ENCODE results near the gene IGSF21.
A peak's percentile ranks its signal among the peaks of the same experiment; 100 is the strongest.

The IGSF21 gene

DNA sequence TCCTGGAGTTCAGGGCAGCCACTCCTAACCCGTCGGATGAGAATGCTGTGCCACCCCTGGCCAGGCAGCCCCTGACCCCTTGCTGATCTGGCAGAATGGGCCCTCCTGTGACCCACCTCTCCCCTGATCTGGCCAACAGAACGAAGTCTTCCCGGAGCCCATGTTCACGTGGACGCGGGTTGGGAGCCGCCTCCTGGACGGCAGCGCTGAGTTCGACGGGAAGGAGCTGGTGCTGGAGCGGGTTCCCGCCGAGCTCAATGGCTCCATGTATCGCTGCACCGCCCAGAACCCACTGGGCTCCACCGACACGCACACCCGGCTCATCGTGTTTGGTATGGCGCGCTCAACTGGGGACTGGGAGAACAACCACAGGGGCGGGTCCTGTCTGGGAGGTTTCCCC lies 269.1 kb downstream of the IGSF21 start:
- no peak for DNase-seq

GRCh38 chr1:18380288-18380687 lies 272.7 kb downstream of the IGSF21 start:
- DNase-seq: no peak

- DNase-seq: no peak
Measured at GRCh38 chr1:18384059-18384458, 276.5 kb downstream of the IGSF21 start.

- DNase-seq: no peak
Measured at GRCh38 chr1:18384471-18384870, 276.9 kb downstream of the IGSF21 start.

- DNase-seq: no peak
Measured at GRCh38 chr1:18385239-18385790, 277.7 kb downstream of the IGSF21 start.

DNA sequence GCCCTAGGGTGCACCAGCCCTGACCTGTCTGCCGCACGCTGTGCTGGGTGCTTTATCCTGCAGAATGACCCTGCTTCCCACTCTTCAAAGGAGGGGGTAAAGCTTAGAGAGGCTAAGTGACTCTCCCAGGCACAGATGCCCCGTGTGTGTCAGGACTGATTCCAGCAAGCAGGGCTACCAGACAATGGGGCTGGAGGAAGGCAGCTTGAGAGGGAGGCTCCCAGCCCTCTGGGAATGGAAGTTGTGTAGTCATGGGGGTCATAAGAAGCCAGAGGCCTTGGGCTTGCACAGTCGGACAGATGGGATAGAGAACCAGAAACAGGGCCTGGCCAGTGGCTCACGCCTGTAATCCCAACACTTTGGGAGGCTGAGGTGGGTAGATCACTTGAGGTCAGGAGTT lies 279.0 kb downstream of the IGSF21 start:
- no peak for DNase-seq

- no peak for DNase-seq
Measured at GRCh38 chr1:18387307-18387706, 279.7 kb downstream of the IGSF21 start.

DNA sequence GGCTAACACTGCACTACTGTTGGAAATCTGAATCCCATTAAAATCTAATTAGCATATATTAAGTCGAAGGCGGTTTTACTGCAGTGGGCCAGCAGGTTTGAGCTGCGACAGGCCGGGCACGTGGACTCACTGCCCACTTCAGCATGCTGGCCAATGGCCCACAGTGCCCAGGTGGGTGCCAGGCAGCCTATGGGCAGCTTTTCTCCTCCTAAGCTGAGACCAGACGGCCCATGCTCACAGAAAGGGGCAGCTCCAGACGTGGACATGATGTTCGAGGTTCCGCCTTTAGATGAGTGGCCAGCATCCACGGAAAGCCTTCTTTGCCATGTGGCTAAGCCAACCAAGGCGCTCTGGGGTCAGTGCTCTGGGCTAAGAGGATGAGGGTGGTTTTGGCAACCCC lies 283.4 kb downstream of the IGSF21 start:
- no peak for DNase-seq

DNA sequence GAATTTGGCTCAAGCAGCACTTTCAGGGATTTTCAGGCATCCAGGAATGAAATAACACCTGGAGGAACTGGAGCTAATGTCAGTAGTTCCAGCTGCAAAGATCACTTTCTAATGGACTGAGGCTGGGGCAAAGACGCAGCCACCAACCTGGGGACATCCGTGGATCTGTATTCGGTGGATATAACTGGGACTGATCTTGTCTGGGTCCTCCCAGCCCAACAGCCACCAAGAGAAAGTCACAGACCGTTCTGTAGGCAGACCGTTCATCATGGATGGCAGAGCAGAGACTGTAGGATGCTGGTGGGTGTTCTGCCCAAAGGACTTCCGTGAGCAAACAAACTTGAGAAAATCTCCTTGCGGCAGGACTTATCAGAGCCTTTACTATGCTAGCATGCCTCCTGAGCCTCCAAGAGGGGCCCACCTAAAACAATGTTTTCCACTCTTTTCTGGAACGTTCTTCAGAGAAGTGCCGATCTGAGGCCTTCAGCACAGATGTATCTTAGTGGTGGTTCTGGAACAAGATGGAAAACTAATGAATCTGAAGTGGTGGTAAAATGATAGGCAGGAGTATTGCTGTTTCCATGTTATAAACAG lies 287.1 kb downstream of the IGSF21 start:
- DNase-seq: no peak

- DNase-seq: peak; percentile 2
Measured at GRCh38 chr1:18396247-18396980, 288.8 kb downstream of the IGSF21 start.

- no peak for DNase-seq
Measured at GRCh38 chr1:18397641-18398040, 290.0 kb downstream of the IGSF21 start.

DNA sequence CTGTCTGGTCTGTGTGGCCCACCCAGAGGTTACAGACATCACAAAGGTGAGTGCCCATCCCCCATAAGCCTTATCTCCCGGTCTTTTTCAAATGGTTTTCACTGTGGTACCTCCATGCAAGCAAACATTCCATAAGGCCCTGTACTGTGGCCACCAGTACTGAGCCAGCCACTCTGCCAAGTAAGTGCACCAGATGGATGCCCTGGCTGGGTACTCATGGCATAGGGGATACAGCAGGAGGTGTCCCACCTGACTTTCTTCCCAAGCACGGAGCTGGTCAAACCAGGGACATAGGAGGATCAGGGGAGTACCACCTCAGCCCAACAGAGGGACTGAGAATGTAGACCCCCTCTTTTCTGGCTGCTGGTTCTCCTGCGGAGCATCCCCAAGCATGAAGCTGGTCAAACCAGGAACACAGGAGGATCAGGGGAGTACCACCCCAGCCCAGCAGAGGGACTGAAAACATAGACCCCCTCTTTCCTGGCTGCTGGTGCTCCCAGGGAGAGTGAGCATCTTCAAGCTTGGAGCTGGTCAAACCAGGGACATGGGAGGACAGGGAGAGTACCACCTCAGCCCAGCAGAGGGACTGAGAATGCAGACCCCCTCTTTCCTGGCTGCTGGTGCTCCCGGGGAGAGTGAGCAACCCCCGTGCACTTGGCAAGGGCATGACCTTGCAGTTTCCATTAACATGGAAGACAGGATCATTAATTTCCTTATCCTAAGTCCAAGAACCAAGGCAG lies 291.4 kb downstream of the IGSF21 start:
- DNase-seq: no peak

DNA sequence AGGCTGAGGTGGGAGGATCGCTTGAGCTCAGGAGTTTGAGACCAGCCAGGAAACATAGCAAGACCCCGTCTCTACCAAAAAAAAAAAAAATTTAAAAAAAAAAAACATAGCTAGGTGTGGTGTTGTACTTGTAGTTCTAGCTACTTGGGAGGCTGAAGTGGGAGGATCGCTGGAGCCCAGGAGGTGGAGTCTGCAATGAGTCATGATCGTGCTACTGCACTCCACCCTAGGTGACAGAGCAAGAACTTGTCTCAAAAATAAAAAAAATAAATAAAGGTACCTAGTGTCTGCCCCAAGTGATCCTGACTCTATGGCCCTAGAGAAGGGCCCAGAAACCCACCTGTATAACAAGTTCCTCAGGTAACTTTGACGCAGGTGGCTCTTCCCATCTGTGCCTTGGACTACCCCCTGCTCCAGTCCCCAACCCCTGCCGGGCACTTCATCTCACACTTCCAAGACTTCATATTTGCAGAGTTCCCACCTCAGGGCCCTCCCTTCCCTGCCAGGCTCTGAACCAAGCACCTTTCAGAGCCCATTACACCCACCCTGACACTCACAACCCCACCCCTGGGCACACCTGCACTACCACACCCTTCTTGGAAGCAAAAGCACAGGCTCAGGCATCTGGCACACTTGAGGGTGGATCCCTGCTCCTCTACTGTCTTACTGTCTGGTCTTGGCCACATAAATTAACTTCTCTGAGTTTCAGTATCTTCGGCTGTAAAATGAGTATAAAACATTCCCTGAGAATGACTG lies 292.9 kb downstream of the IGSF21 start:
- DNase-seq: no peak

GRCh38 chr1:18401921-18402320 lies 294.3 kb downstream of the IGSF21 start:
- no peak for DNase-seq

GRCh38 chr1:18404460-18404859 lies 296.9 kb downstream of the IGSF21 start:
- no peak for DNase-seq

DNA sequence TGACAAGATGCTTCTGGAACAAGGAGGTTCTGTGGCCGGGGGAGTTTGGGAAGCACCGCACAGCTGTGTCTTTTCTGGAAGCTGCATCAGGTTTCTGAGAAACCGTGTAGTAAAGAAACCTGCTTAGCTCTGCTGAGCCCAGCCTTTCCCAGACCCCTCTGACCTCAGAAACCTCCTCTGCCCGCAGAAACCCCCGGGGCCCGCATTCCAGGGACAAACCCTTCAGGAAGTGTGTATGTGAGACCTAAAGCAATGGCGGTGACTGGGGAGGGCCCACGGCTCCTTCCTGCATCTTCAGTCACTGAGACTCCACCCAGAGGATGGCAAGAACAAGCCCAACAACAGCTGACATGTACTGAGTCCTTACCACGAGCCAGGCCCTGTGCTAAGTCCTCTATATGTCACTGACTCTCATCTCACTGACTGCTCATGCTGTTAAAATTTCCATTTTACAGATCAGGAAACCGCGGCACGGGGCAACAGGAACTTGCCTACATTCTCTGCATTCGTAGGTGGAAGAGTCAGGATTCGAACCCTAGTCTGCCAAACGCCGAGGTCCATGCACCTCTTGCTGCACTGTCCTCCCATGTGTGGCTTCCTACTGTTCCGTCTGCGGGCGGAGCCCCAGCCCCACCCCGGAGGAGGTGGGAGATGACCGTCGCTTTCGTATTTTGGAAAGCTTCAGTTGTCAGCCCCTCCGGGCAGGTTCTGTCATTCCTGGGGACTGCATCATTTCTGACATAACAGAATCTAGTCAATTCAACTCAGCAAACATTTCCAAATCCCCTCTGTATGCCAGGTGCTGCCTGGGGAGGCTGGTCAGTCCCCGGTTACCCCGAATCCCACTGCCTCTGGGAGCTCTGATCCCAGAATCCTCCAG lies 299.8 kb downstream of the IGSF21 start:
- no peak for DNase-seq

DNA sequence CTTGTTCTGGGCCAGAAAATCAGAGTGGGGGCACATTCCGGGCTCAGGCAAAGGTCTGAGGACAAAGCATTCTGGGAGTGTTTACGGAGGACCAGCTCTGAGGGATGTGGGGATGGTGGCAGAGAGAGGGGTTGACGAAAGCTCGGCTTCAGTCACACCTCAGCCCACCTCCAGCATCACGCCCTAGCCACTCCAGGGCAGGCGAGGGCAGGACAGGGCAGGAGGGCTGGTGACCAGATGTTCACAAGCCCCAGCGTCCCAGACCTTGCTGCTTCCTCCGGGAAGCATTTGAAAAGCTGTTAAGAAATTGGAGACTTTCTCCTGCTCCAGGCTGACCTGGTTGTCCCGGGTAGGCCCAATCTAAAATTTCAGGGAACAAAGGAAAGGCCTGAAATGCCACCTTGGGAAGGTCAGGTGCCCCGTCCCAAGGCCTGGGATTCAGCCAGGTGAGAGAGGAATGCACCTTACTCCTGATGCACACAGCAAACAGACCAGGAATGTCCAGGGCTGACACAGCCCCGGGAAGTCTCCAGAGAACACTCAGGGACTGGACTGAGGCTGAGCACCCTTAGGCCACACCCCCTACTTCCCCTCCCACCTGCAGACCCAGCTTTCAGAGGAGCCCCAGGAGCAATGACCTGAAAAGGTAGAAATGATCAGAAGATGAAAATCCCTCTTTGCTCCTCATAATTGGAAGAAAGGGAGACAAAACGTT lies 301.2 kb downstream of the IGSF21 start:
- no peak for DNase-seq

GRCh38 chr1:18409609-18410237 lies 302.1 kb downstream of the IGSF21 start:
- no peak for DNase-seq

- DNase-seq: no peak
Measured at GRCh38 chr1:18410407-18410806, 302.8 kb downstream of the IGSF21 start.

GRCh38 chr1:18411321-18411720 lies 303.7 kb downstream of the IGSF21 start:
- no peak for DNase-seq

All from OCI-M1 (cell line).